Activated naive CD4-positive, alpha-beta T cell treated with anti-CD3 and anti-CD28 coated beads, Interleukin-2, amount 50 U/mL, for 72 hours (primary cell): Measurements from ENCODE around the gene WBP2. TPM values are rescaled to one million over a fixed set of nuclear protein-coding genes. Genes with fewer than 3 reads are reported as not detected.
A peak's percentile ranks its signal among the peaks of the same experiment; 100 is the strongest.
"Not testable (repeated sequence)": the region's sequence is repeated elsewhere in the genome, so short reads cannot be mapped to it uniquely, and the experiment has no call there.

Source experiments
- ATAC-seq, 2 donors: fragments of 150-1000 bp; cut with Tn5 transposase; 2 replicates each; pipeline ENCODE4 v1.10.0; 2021; ENCODE audit warnings: mild to moderate bottlenecking in 2 of 2, moderate library complexity in 2 of 2
- DNase-seq, 2 donors: peaks; one replicate each; pipeline ENCODE4 v3.0.0; 2021 to 2022; ENCODE audit warnings: low spot score in 2 of 2
- H3K27ac Mint-ChIP-seq, 2 donors: one replicate each; pipeline ENCODE4 v1.8.0; 2022; ENCODE audit warnings: mild to moderate bottlenecking in 2 of 2, mixed read lengths in 2 of 2
- H3K36me3 Mint-ChIP-seq, 2 donors: one replicate each; pipeline ENCODE4 v1.8.0; 2022; ENCODE audit warnings: mixed read lengths in 2 of 2
- H3K9me3 Mint-ChIP-seq, 2 donors: one replicate each; pipeline ENCODE4 v1.8.0; 2022; ENCODE audit warnings: mixed read lengths in 2 of 2
- total RNA-seq, 2 donors: library from RNA; stranded (reverse); gene quantifications; one replicate each; pipeline ENCODE4 v1.2.3, GENCODE V29; 2022

The WBP2 gene
- total RNA-seq, 2 donors from 2014 or later, result 78.2 to 144 TPM

DNA sequence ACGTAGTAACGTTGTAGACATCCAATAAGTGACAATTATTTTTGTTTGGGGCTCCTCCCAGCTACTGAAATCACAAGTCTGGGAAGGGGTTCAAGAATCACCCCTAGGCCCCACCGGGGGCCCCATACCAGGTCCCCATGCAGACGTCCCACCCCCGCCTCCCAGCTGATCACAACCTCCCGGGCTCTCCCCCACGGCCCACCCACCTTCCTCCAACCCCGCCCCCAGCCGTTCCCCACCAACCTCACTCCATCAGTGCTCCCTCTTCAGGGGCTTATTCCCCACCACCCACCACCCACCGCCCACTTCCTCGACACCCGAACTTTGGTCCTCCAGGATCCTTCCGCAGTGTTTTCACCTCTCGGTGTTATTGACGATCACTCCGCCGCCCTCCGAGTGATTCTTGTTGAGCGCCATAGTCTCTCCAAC is 240 bp downstream of the WBP2 start:
- no peak for DNase-seq
- no peaks in the 10 kb centered on the region for H3K9me3 Mint-ChIP-seq
- ATAC-seq, result peak in 1 of 2 donors; percentile 3
- H3K36me3 Mint-ChIP-seq, result no peaks in the 10 kb centered on the region
- no peak overlapping the region for H3K27ac Mint-ChIP-seq

DNA sequence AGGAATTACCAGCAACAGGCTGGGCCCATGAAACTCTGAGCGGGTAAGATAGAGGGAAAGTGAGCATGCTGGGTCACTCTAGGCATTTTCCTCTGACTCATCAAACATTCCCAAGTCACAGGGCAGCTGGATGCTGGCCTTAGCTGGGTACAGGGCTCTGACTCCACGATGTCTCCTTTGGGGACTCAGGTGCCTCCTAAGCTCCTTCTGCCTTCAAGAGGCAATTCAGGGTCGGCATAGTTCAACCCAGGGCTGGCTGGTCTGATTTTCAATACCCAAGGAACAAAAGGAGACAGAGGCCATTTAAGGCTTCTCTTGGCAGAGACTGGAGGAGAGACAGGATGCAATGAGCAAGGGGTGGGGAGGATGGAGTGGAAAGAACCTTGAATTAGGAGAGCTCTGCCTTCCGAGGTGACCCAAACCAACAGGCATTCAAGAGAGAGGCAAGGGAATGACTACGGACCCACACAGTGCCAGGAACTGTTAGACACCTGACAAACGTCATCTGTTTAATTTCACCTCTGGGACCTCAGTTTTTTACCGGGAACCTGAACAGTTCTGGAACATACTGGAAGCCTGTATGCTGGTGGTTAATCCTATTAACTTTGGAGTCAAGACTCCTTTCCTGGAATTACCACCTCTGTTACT is 910 bp downstream of the WBP2 start:
- Mint-ChIP-seq H3K9me3 (no peaks in the 10 kb centered on the region), H3K27ac (no peak overlapping the region), H3K36me3 (no peaks in the 10 kb centered on the region)
- ATAC-seq (no peak), DNase-seq (no peak)

- ATAC-seq (no peak), DNase-seq (no peak)
- Mint-ChIP-seq H3K9me3 (no peaks in the 10 kb centered on the region), H3K27ac (no peak overlapping the region), H3K36me3 (no peaks in the 10 kb centered on the region)
Observed at GRCh38 chr17:75853433-75853832, 1.7 kb downstream of the WBP2 start.

DNA sequence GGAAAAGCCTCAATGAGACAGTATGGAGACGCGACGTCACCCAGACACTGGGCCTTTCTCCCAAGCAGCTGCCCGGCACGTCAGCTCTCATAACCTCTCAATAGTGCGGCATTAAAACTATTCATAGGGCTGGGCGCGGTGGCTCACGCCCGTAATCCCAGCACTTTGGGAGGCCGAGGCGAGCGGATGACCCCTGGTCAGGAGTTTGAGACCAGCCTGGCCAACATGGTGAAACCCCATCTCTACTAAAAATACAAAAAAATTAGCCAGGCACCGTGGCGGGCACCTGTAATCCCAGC is 3.5 kb downstream of the WBP2 start:
- not testable (repeated sequence) for DNase-seq, ATAC-seq, H3K9me3 Mint-ChIP-seq, H3K36me3 Mint-ChIP-seq
- peak overlapping the region in 1 of 2 donors; percentile 9 for H3K27ac Mint-ChIP-seq

DNA sequence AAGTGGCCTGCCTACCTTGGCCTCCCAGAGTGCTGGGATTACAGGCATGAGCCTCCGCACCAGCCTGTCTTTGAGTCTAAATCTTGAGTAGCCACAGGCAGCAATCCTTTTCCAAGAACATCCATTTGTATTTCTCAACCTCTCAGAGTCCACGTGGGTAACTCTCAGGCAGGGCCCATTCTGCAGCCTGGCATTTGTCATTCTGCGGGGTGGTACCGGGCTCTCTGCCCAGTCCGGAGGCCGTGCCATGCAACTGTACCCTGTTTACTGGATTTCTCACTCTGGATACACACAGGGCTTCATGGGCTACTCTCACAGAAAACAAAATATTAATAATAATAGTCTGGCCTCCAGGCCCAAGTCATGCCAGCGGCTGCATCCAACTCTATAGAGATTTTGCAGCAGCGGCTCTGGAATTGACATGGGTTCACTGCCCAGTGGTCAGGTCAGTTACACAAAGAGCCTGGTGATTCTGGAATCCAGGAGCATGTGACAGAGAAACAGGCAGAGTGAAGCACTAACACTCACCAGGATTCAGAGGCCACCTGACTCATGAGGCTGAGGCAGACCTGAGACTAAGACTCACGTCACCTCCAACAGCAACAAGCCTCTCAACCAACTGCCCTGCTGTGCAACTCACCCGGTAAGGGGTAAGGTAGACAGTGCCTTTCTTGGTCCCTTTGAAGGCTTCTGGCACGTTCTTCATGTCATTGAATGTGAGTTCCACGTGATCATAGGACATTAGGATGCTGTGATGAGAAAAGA is 4.0 kb downstream of the WBP2 start:
- H3K9me3 Mint-ChIP-seq, result no peaks in the 10 kb centered on the region
- H3K27ac Mint-ChIP-seq, result peak overlapping the region in 1 of 2 donors; percentile 9
- ATAC-seq (no peak), DNase-seq (no peak)
- no peaks in the 10 kb centered on the region for H3K36me3 Mint-ChIP-seq

DNA sequence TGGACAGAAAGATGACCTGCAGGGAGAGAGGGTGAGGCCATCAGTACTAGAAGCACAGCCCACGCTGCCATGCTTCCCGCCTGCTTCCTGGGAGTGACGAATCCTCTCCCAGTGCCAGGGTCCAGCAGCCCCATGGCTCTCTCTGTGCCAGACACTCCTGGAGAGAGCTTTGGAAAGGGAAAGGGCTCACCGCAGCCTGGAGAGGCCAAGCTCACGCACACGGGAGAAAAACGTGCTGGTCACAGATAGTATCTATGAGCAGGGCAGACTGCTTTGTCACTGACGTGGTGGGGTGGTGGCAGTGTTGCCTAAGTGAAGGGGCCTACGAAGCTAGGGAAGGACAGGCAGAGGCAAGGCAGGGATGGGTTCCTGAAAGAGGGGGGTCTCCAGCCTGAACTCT is 5.4 kb downstream of the WBP2 start:
- Mint-ChIP-seq H3K36me3 (no peaks in the 10 kb centered on the region), H3K9me3 (no peaks in the 10 kb centered on the region)

DNA sequence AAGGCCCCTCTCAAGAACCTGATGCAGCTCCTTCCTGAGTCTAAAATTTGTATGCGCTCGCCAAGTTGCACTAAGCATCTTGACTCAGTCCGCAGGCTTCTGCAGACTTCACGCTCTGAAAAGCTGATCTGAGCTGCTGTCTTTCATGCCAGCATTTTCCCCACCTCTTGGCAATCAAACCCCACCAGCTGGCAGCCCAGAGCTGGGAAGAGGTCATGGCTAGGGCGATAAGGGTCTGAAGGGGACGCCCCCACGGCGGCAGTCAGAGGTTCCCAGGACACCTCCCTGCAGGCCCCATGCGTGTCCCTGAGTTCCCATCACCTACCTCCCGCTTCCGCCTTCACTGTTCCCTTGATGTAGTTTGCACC is 5.9 kb downstream of the WBP2 start:
- ATAC-seq, result no peak
- Mint-ChIP-seq H3K9me3 (no peaks in the 10 kb centered on the region), H3K36me3 (no peaks in the 10 kb centered on the region), H3K27ac (peak overlapping the region in 1 of 2 donors; percentile 41)
- no peak for DNase-seq

More for the DNA sequence above, 5.4 kb downstream of the WBP2 start:
- peak overlapping the region in 1 of 2 donors; percentile 41 for H3K27ac Mint-ChIP-seq
- ATAC-seq, result no peak
- DNase-seq, result no peak

DNA sequence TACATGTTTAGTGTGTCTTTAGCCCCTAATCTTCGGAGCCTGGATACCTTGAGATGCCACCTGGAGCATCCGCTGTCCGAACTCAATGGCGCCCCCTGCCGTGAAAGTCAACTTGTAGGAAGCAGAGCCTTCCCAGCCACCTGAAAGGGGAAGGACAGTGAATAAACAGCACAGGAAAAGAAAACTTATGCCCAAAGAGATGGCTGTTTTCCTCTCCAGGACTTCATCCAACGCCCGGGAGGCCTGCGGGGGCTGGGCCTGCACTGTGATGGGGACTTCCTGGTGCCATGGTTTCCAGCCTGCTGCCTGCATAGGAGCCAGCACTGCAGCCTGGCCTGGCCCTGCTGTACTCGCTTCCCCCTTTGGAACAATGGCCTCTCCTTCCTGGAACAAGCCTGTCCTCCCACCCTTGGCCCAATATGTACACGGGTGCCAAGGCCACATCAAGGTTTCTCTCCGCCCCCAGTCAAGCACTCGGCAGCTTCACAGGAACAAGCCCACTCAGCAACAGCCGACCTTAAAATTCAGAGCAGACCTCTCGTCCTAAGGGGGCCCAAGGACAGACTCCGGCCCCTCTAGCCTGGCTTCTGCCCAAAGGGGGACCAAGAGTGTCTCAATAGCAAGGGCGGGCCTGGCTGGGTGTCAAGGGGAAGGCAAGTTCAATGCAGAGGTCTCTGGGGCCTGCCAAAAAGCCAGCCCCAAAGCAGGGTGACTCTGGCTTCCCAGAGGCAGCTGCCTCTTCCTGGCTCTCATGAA is 6.4 kb downstream of the WBP2 start:
- Mint-ChIP-seq H3K27ac (peak overlapping the region in 1 of 2 donors; percentile 25), H3K9me3 (no peaks in the 10 kb centered on the region), H3K36me3 (no peaks in the 10 kb centered on the region)
- DNase-seq (peak in 1 of 2 donors; percentile 92), ATAC-seq (peak in 1 of 2 donors; percentile 34)

DNA sequence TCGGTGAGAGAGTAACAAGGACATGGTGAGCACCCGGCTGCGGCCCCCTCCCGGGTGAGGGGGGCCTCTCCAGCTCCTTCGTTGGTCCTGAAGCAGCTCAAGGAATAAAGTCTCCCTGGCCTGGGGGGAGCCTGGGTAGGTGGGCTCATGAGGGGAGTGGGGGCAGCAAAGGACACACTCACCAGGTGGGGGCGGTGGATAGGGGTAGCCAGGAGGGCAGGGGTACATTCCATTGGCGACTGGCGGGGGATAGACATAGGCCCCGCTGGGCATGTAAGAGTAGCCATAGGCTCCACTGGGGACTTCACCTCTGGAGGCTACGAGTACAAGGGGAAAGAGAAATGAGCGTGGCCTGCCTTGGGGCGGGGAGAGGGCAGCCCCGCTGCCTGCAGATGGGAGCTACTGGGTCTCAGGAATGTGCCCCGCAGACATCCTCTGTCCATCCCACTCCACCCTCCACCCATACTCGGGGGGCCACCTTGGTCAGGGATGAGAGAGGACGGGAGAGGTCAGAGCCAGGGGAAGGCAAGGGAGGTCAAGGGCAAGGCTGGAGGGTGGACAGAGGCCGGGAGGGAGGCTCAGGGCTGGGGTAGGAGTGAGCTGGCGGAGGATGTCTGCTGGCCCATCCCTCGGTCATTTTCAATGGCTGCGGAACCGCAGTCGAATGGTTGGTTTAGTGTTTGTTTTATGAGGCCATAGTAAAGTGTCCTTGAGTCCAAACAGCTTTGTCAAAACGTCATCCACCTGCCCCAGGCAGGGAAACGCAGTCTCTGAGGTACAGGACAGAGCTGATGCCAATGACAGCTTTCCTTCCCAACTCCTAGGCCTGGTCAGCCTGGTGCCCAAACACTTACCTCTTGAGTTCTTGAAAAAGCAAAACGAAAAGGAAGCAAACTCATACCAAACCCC is 7.3 kb downstream of the WBP2 start:
- no peaks in the 10 kb centered on the region for H3K9me3 Mint-ChIP-seq
- H3K36me3 Mint-ChIP-seq, result no peaks in the 10 kb centered on the region
- peak overlapping the region in 1 of 2 donors; percentile 54 for H3K27ac Mint-ChIP-seq
- ATAC-seq (no peak), DNase-seq (no peak)

DNA sequence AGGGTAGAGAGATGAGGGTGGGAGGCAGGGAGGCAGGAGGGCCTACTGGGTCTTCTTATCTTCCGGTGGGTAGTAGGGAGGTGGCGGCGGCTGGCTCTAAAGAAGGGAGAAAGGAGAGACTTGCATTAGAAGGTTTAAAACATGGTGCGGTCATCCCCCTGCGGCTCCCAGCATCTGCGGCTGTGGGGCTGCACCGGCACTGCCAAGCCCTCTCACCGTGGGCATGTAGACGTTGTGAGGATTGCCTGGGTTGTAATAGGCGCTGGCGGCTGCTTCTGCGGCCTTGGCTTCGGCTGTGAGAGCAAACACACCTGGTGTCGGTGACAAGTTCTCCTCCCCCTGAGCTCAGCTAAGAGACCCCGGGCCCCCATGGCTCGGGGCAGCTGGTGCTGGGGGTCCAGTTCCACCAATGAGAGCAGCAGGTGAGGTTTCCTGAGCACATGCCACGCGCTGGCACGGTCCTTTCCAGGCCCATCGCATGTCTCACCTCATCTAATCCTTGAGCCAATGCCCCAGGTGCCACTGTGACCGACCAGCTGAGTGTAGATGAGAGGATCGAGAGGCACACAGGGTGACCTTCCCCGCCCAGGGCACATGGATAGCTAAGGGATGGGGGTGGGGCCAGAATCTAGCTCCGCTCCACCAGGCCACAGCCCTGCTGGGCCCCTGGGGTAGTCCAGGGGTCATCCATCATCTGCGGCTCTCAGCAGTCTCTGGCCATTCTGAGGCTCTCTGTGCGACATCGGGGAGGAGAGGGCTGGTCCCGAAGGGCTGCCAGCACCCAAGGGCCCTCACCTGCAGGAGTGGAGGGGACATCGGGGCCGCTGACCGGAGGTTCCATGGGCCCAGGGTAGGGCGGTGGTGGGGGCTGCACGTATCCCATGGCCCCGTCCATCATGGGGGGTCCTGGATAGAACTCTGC is 8.2 kb downstream of the WBP2 start:
- no peaks in the 10 kb centered on the region for H3K9me3 Mint-ChIP-seq
- no peaks in the 10 kb centered on the region for H3K36me3 Mint-ChIP-seq
- H3K27ac Mint-ChIP-seq, result peak overlapping the region in 1 of 2 donors; percentile 97
- no peak for DNase-seq
- ATAC-seq, result no peak

GRCh38 chr17:75845933-75846691 is 9.0 kb downstream of the WBP2 start:
- H3K9me3 Mint-ChIP-seq, result no peaks in the 10 kb centered on the region
- peak overlapping the region in 1 of 2 donors; percentile 97 for H3K27ac Mint-ChIP-seq

DNA sequence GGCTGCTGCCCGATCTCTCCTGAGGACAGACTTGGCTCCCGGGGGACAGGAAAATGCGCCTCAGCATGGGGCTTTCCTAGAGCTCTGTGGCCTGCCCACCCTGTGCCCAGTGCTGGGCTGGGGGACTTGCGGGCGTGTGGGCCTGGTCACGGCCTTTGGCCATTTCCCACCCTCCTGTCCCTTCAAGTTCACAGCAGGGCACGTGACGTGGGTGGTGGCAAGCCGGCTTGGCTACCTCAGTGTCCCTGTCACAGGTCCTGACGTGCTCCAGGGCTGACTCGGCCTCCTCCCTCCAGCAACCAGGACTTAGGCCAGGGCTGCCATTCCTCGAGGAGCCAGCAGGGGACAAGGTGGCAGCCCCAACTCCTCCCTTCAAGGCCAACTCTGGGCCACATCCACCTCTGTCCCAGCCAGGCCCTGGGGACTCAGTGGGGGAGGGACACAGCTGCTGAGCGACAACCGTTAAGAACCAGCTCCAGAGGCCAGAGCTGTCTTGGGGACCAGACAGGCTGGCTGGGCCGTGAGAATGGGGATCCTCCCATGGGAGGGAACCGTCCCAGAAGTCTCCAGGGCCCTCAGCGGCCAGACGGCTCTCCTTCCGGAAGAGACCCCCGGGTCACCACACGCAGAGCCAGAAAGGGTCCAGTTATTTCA is 9.9 kb downstream of the WBP2 start:
- DNase-seq (peak; percentile 70 to 83), ATAC-seq (peak; percentile 63 to 71)
- peak overlapping the region; percentile 87 to 97 for H3K27ac Mint-ChIP-seq
- no peaks in the 10 kb centered on the region for H3K36me3 Mint-ChIP-seq
- no peaks in the 10 kb centered on the region for H3K9me3 Mint-ChIP-seq

More at GRCh38 chr17:75845933-75846691, 9.0 kb downstream of the WBP2 start:
- no peak for ATAC-seq
- H3K36me3 Mint-ChIP-seq, result no peaks in the 10 kb centered on the region
- no peak for DNase-seq

GRCh38 chr17:75844530-75845057 is 10.5 kb downstream of the WBP2 start:
- H3K9me3 Mint-ChIP-seq, result no peaks in the 10 kb centered on the region
- DNase-seq (no peak), ATAC-seq (peak; percentile 23 to 24)
- H3K36me3 Mint-ChIP-seq, result no peaks in the 10 kb centered on the region
- peak overlapping the region in 1 of 2 donors; percentile 97 for H3K27ac Mint-ChIP-seq
